Keratinocyte (primary cell): Measurements from ENCODE around the gene JAK1. TPM values are rescaled to one million over a fixed set of nuclear protein-coding genes. Genes with fewer than 3 reads are reported as not detected.
A peak's percentile ranks its signal among the peaks of the same experiment; 100 is the strongest.

Experiments used
- DNase-seq: peaks from one replicate; pipeline ENCODE4 v3.0.0-alpha.2; 2011; ENCODE audit warnings: low read depth, missing footprints, low spot score
- FAIRE-seq: peaks from 2 replicates; lab custom pipeline; 2011; peaks lifted over from hg19 to GRCh38; lab: Jason Lieb, UNC
- H2AFZ ChIP-seq: 2 replicates; pipeline ENCODE4 v1.6.0; 2012; ENCODE audit warnings: low read length, control low read depth, inconsistent platforms; ENCODE audit not compliant: control insufficient read depth
- H3K27ac ChIP-seq: 2 replicates; pipeline ENCODE4 v1.5.1; 2011; ENCODE audit warnings: low read length; ENCODE audit not compliant: control insufficient read depth, insufficient read depth
- H3K27me3 ChIP-seq: 3 replicates; pipeline ENCODE4 v1.6.0; 2011; ENCODE audit warnings: low read length; ENCODE audit not compliant: control insufficient read depth, insufficient read depth; ENCODE audit errors: extremely low read depth
- H3K36me3 ChIP-seq, 2 experiments: 2 replicates in 1 of 2; 3 replicates in 1 of 2; pipeline ENCODE4 v1.5.1; 2011; ENCODE audit warnings: low read length in 2 of 2, mild to moderate bottlenecking in 1 of 2; ENCODE audit not compliant: control insufficient read depth in 2 of 2, insufficient read depth in 2 of 2; ENCODE audit errors: extremely low read depth in 1 of 2
- H3K4me1 ChIP-seq: 3 replicates; pipeline ENCODE4 v1.5.1; 2011; ENCODE audit warnings: low read length; ENCODE audit not compliant: control insufficient read depth, insufficient read depth; ENCODE audit errors: extremely low read depth
- H3K4me2 ChIP-seq: 3 replicates; pipeline ENCODE4 v1.6.0; 2011; ENCODE audit warnings: low read depth, low read length; ENCODE audit not compliant: control insufficient read depth, insufficient read depth; ENCODE audit errors: extremely low read depth
- H3K4me3 ChIP-seq, 3 experiments: fragments of 200-600 bp in 1 of 3; sonication (generic) in 1 of 3; 2 replicates in 2 of 3; 3 replicates in 1 of 3; pipeline ENCODE4 v1.5.1; 2011 to 2016; ENCODE audit warnings: low read length in 3 of 3, mild to moderate bottlenecking in 3 of 3, control low read depth in 2 of 3, inconsistent platforms in 1 of 3, low read depth in 1 of 3, mixed read lengths in 1 of 3, mixed run types in 1 of 3, moderate library complexity in 1 of 3; ENCODE audit not compliant: control insufficient read depth in 2 of 3, insufficient read depth in 2 of 3; ENCODE audit errors: extremely low read depth in 1 of 3
- H3K79me2 ChIP-seq: 2 replicates; pipeline ENCODE4 v1.6.0; 2012; ENCODE audit warnings: low read length; ENCODE audit not compliant: control insufficient read depth, insufficient read depth
- H3K9ac ChIP-seq: 3 replicates; pipeline ENCODE4 v1.6.0; 2011; ENCODE audit warnings: low read length; ENCODE audit not compliant: control insufficient read depth, insufficient read depth; ENCODE audit errors: extremely low read depth
- H3K9me1 ChIP-seq: 3 replicates; pipeline ENCODE4 v1.6.0; 2011; ENCODE audit warnings: low read length; ENCODE audit not compliant: control insufficient read depth, insufficient read depth; ENCODE audit errors: extremely low read depth
- H3K9me3 ChIP-seq: 2 replicates; pipeline ENCODE4 v1.5.1; 2012; ENCODE audit warnings: low read depth, low read length; ENCODE audit not compliant: control insufficient read depth
- H4K20me1 ChIP-seq: 3 replicates; pipeline ENCODE4 v1.6.0; 2011; ENCODE audit warnings: low read length; ENCODE audit not compliant: control insufficient read depth, insufficient read depth; ENCODE audit errors: extremely low read depth
- CTCF ChIP-seq, 3 experiments: IDR thresholded peaks in 1 of 3; conservative IDR thresholded peaks in 1 of 3; optimal IDR thresholded peaks in 1 of 3; 2 replicates in 2 of 3; 3 replicates in 1 of 3; pipeline versions ENCODE3 to v1.5.1; 2011; ENCODE audit warnings: low read length in 3 of 3, mild to moderate bottlenecking in 3 of 3, moderate library complexity in 2 of 3, control low read depth in 1 of 3, inconsistent platforms in 1 of 3; ENCODE audit not compliant: insufficient read depth in 2 of 3; ENCODE audit errors: extremely low read depth in 1 of 3
- EZH2 ChIP-seq: IDR thresholded peaks from one replicate; pipeline ENCODE4 v1.6.1; 2012; ENCODE audit warnings: inconsistent platforms, mild to moderate bottlenecking, low read length, moderate library complexity
- dilution Hi-C: fragments of 300-500 bp; cut with MboI; formaldehyde crosslinking; loops from one replicate; pipeline ENCODE4 v1.7.0; 2020; ENCODE audit warnings: low sequenced_read_pairs; ENCODE audit not compliant: extremely low pct_ligation_motif_present
- polyA plus RNA-seq, 5 experiments: library from polyadenylated mRNA; depleted of rRNA in 3 of 5; stranded (reverse) in 3 of 5; stranded (forward) in 1 of 5; unstranded in 1 of 5; fragments of >200 nt; gene quantifications; 1 replicate in 1 of 5; 2 replicates in 3 of 5; 3 replicates in 1 of 5; pipeline versions ENCODE4 v1.2.1 to v1.2.3, GENCODE V29; 2011 to 2012; ENCODE audit warnings: missing spikeins in 2 of 5, low read depth in 1 of 5, low replicate concordance in 1 of 5

The JAK1 gene
- polyA plus RNA-seq, 1 donor (not counting 4 experiments of a cell fraction or from before 2014, with no cell fraction given), result 50.9 TPM

DNA sequence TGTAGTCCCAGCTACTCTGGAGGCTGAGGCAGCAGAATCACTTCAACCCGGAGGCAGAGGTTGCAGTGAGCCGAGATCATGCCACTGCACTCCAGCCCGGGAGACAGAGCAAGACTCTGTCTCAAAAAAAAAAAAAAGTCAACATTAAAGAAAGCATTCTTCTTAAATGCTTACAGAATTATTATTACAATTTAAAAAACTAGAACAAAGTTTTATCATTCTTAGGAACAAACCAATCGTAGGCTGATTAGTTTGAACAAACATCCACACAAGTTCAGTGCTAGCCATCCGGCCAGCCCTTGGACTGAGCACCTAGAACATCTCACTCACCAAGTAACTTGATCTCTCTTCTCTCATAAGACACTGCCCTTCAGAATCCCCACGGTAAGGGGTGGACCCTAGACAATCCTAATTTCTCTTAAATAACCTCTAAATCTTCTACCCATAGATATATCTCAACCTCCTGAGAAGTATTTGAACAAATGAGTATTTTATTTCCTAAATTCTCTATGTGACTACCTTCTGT is 16.0 kb downstream of the JAK1 start:
- TF ChIP-seq EZH2 (no peak), CTCF (optimal IDR thresholded peaks at IDR 0.05 in 1 of 3, IDR thresholded peaks at IDR 0.05 in 1 of 3, conservative IDR thresholded peaks at IDR 0.05 in 1 of 3; ENCODE audit: extremely low read depth in 1 of 3, insufficient read depth in 2 of 3, low read length in 3 of 3) (no peak)
- no peak for FAIRE-seq
- Histone ChIP-seq H3K36me3 (no peaks in the 10 kb centered on the region), H3K9me3 (no peaks in the 10 kb centered on the region), H2AFZ (no peak overlapping the region), H3K9ac (no peak overlapping the region), H3K27ac (no peak overlapping the region), H3K4me1 (peaks cover 33% of the 10 kb centered on the region), H3K79me2 (peaks cover 54% of the 10 kb centered on the region), H4K20me1 (no peaks in the 10 kb centered on the region), H3K4me3 (no peak overlapping the region), H3K9me1 (no peaks in the 10 kb centered on the region), H3K4me2 (no peak overlapping the region), H3K27me3 (no peaks in the 10 kb centered on the region)
- dilution Hi-C loops, result no loop called here
- DNase-seq, result no peak

DNA sequence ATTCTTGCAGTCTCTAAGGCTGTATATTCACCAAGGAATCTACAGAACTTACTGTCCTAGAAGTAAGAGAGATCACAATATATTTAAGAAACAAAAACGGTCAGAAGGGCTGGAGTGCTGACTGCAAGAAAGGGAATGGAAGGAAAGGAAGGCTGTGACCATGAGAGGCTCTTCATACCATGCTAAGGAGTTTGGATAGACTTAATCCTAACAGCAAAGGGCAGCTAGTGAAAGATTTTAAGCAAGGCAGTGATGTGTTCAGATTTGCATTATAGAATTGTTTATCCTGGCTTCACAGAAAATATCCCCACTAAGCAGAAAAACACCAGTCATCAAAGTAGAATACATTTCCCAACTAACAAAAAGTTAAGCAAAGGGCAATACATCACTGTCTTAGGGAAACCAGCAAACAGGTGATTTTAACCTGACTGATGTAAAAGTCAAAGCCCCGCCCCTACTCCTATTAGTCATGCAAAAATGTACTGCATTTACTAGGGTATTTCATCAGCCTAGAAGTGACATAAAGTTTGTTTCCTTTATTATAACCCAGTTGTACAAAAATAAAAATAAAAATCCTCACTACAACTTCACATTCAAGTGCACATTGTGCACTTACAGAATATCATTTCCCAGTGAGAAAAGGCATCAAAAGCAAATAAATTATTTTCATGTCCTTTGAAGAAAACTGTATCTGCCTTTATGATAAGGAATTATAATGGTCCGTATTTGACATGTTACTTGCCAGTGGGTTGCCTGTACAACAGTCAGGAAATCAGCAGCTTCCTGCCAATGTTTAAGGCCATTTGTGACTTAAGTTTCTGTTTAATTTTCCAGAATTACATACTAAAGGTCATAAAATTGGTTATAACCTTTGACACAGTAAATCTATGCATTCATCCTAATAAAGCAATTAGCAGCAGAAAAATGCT is 17.2 kb downstream of the JAK1 start:
- DNase-seq (no peak), FAIRE-seq (peak; percentile 44)
- H3K9ac ChIP-seq, result peak overlapping the region; percentile 41
- dilution Hi-C loops, result no loop called here
- no peak overlapping the region for H2AFZ ChIP-seq
- no peaks in the 10 kb centered on the region for H3K9me3 ChIP-seq
- peak overlapping the region; percentile 81 for H3K27ac ChIP-seq
- no peaks in the 10 kb centered on the region for H3K9me1 ChIP-seq
- H3K79me2 ChIP-seq, result peaks cover 58% of the 10 kb centered on the region
- H4K20me1 ChIP-seq, result no peaks in the 10 kb centered on the region
- peak overlapping the region; percentile 10 for H3K4me2 ChIP-seq
- H3K36me3 ChIP-seq, result no peaks in the 10 kb centered on the region
- no peak for TF ChIP-seq EZH2
- no peak for TF ChIP-seq CTCF (optimal IDR thresholded peaks at IDR 0.05 in 1 of 3, IDR thresholded peaks at IDR 0.05 in 1 of 3, conservative IDR thresholded peaks at IDR 0.05 in 1 of 3; ENCODE audit: extremely low read depth in 1 of 3, insufficient read depth in 2 of 3, low read length in 3 of 3)
- H3K4me3 ChIP-seq, result no peak overlapping the region
- H3K4me1 ChIP-seq, result peaks cover 33% of the 10 kb centered on the region
- H3K27me3 ChIP-seq, result no peaks in the 10 kb centered on the region
